Stimulated activated CD8-positive, alpha-beta memory T cell treated with anti-CD3 and anti-CD28 coated beads, Interleukin-15, amount 100 ng/mL, for 1 hour (primary cell): ENCODE measurements around the gene APOBEC2.

Experiments used
- DNase-seq: peaks from one replicate; pipeline ENCODE4 v3.0.0-alpha.2; 2020; ENCODE audit warnings: low read depth

The APOBEC2 gene

DNA sequence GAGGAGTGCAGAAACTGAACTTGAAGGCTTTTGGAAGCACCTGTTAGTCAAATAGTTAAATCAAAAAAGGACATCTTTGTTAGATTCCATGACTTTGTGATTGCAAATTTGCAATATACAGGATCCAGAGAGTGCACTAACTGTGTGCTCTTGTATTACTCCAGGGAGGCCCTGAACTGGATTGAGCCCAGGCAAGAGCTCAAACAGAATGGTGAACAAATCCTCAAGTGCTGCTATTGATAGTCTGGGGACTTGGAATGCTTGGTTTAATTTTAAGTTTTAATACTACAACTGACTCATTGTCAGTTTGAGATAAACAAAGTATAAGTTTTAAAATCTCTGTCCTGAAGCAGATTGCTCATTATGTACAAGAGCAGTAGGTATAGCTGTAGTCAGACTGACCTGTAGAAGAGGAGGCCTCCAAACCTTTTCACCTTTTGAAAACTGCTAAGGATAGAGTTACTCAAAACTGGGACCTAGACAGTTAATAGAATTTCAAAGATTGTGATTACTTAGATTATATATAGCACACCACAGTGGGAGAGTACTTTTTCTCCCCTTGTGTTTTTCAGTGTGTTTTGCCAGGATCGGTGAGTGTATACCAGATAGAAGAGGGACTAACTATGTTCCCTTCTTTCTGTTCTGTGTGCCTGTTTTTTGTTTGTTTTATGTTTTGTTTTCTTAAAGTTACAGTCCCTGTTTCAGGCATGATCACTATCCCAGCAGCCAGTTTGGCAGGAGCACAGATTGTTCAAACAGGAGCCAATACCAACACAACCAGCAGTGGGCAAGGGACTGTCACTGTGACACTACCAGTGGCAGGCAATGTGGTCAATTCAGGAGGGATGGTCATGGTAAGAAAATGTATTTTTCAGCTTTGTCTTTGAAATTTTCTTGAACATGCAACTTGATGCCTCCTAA is 38.1 kb downstream of the APOBEC2 start:
- DNase-seq: no peak

- no peak for DNase-seq
These were observed 39.6 kb downstream of the APOBEC2 start for GRCh38 chr6:41092421-41093140.

DNA sequence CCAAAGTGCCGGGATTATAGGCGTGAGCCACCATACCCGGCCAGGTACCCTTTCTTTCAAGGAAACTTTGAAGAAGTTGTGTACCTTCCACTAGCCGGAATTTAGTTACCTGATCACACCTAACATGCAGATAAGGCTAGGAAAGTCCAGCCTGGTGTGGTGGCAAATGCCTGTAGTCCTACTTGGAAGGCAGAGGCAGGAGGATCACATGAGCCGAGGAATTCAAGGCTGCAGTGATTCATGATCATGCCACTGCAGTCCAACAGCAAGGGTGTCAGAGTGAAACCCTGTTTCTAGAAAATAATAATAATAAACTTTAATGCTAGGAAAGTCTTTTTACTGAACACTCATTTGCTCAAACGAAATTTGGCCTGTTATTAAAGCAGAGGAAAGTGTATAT is 40.7 kb downstream of the APOBEC2 start:
- no peak for DNase-seq

- no peak for DNase-seq
These were observed 44.6 kb downstream of the APOBEC2 start for GRCh38 chr6:41097467-41098090.

DNA sequence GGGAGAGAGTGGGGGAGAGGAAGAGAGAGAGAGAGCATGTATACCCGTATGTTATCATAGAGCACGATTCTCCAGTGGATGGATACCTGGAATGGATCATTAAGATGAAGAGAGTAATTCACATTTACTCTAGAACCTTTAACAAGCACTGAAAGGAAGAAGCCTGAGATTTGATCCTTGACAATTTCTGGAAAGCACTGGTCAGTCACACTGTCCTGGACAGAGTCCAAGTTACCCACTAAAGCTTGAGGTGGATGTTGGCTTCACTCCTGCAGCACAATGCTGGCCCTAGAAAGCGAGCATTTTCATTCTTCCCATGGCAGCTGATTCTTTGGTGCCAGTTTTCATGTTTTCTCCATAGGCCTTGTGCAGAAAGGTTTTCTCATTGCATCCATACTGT is 45.4 kb downstream of the APOBEC2 start:
- DNase-seq: no peak

- no peak for DNase-seq
These were observed 47.9 kb downstream of the APOBEC2 start for GRCh38 chr6:41100871-41101287.

GRCh38 chr6:41103847-41104246 is 50.8 kb downstream of the APOBEC2 start:
- DNase-seq: no peak

DNA sequence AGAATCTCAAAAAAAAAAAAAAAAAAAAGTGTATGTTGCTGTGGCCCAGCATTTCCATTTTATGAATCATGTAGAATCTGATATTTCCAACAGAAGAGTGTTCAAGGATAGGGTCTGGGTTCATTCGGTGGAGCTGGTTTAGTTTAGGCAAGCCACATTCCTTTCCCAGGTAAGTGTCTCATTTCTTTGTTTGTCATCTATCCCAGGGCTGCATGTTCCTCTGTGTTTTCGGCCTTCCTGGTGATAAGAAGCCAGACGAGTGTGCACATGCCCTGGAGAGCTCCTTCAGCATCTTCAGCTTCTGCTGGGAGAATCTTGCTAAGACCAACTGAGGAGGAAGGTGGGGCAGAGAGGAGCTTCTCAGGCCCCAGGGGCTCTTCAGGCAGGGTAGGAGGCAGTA is 58.0 kb downstream of the APOBEC2 start:
- DNase-seq: no peak
